T-helper 2 cell (primary cell): Measurements from ENCODE around the gene XPO6.

Experiments
- DNase-seq, 5 experiments: peaks; one replicate each; pipeline versions ENCODE4 v3.0.0 to v3.0.0-alpha.2; 2012 to 2022

Gene XPO6

GRCh38 chr16:28110074-28110473 is 101.7 kb downstream of the XPO6 start:
- DNase-seq: no peak

GRCh38 chr16:28108590-28109247 is 103.0 kb downstream of the XPO6 start:
- DNase-seq: no peak

- DNase-seq: no peak
Measured at GRCh38 chr16:28107232-28107631, 104.5 kb downstream of the XPO6 start.

- no peak for DNase-seq
Measured at GRCh38 chr16:28106467-28107215, 105.1 kb downstream of the XPO6 start.

- DNase-seq: no peak
Measured at GRCh38 chr16:28105954-28106353, 105.8 kb downstream of the XPO6 start.

- DNase-seq: no peak
Measured at GRCh38 chr16:28105297-28105696, 106.5 kb downstream of the XPO6 start.

GRCh38 chr16:28104404-28104803 is 107.4 kb downstream of the XPO6 start:
- DNase-seq: no peak

- DNase-seq: no peak
Measured at GRCh38 chr16:28103516-28104170, 108.1 kb downstream of the XPO6 start.

- DNase-seq: no peak
Measured at GRCh38 chr16:28101533-28101890, 110.3 kb downstream of the XPO6 start.

- no peak for DNase-seq
Measured at GRCh38 chr16:28100810-28101532, 110.8 kb downstream of the XPO6 start.

GRCh38 chr16:28098959-28099945 is 112.5 kb downstream of the XPO6 start:
- DNase-seq: no peak

- DNase-seq: no peak
Measured at GRCh38 chr16:28098171-28098958, 113.4 kb downstream of the XPO6 start.

GRCh38 chr16:28096983-28097899 is 114.5 kb downstream of the XPO6 start:
- DNase-seq: no peak

- no peak for DNase-seq
Measured at GRCh38 chr16:28093385-28093725, 118.4 kb downstream of the XPO6 start.

GRCh38 chr16:28092721-28093384 is 118.9 kb downstream of the XPO6 start:
- no peak for DNase-seq

- DNase-seq: no peak
Measured at GRCh38 chr16:28091656-28092055, 120.1 kb downstream of the XPO6 start.

- no peak for DNase-seq
Measured at GRCh38 chr16:28090646-28091377, 121.0 kb downstream of the XPO6 start.

GRCh38 chr16:28089992-28090365 is 121.8 kb downstream of the XPO6 start:
- DNase-seq: no peak
